ENCODE measurements around the gene C5orf47.

DNA sequence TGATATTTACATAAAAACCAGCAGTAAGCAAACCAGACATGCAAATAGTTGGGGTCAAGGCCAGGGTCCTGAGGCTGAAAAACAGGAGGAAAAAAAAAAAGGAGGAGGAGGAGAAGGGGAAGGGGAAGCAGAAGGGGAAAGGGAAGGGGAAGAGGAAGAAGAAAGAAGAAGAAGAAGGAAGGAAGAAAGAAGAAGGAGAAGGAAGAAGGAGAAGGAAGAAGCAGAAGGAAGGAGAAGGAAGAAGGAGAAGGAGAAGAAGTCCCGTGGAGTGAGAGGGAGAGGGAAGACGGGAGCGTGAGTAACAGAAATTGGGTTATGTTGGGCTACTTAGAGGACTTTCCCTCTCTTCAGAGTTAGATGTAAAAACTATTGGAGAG, 31.9 kb downstream of the C5orf47 start:
- TF ChIP-seq, protein P1, sequence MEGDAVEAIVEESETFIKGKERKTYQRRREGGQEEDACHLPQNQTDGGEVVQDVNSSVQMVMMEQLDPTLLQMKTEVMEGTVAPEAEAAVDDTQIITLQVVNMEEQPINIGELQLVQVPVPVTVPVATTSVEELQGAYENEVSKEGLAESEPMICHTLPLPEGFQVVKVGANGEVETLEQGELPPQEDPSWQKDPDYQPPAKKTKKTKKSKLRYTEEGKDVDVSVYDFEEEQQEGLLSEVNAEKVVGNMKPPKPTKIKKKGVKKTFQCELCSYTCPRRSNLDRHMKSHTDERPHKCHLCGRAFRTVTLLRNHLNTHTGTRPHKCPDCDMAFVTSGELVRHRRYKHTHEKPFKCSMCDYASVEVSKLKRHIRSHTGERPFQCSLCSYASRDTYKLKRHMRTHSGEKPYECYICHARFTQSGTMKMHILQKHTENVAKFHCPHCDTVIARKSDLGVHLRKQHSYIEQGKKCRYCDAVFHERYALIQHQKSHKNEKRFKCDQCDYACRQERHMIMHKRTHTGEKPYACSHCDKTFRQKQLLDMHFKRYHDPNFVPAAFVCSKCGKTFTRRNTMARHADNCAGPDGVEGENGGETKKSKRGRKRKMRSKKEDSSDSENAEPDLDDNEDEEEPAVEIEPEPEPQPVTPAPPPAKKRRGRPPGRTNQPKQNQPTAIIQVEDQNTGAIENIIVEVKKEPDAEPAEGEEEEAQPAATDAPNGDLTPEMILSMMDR (IDR thresholded peaks at IDR 0.05; ENCODE audit: insufficient read depth, low read depth, low read length) = no peak
- TF ChIP-seq EZH2 (IDR thresholded peaks at IDR 0.05; ENCODE audit: insufficient read depth, low read length) = no peak

All from astrocyte (in vitro differentiated cells and primary cell).